Mesodermal cell (in vitro differentiated cells): Measurements from ENCODE around the gene PRSS36.
"Not testable (repeated sequence)": the region's sequence is repeated elsewhere in the genome, so short reads cannot be mapped to it uniquely, and the experiment has no call there.

ENCODE experiments used
- H3K27ac ChIP-seq: 2 replicates; pipeline ENCODE4 v1.7.0; 2013; ENCODE audit warnings: mild to moderate bottlenecking, low read depth, low read length, moderate library complexity; ENCODE audit not compliant: severe bottlenecking
- H3K36me3 ChIP-seq: 2 replicates; pipeline ENCODE4 v1.7.1; 2013; ENCODE audit warnings: mild to moderate bottlenecking, low read length, moderate library complexity; ENCODE audit not compliant: control insufficient read depth, insufficient read depth
- H3K4me1 ChIP-seq: one replicate; pipeline ENCODE4 v1.7.1; 2013; ENCODE audit warnings: mild to moderate bottlenecking, low read length; ENCODE audit not compliant: insufficient read depth, control insufficient read depth, poor library complexity, severe bottlenecking
- H3K4me3 ChIP-seq: 2 replicates; pipeline ENCODE4 v1.7.0; 2013; ENCODE audit warnings: low read length, control low read depth, mild to moderate bottlenecking; ENCODE audit not compliant: insufficient read depth, poor library complexity, severe bottlenecking; ENCODE audit errors: extremely low read depth
- H3K9me3 ChIP-seq: 2 replicates; pipeline ENCODE4 v1.7.1; 2013; ENCODE audit warnings: mild to moderate bottlenecking, low read length, moderate library complexity; ENCODE audit not compliant: control insufficient read depth
- WGBS, 2 experiments: methylation state at CpG; one replicate each; pipeline ENCODE4 v1.1.5; 2013; ENCODE audit warnings: missing lambda C conversion rate in 2 of 2; ENCODE audit not compliant: insufficient coverage in 2 of 2; 5-methylcytosine and 5-hydroxymethylcytosine counted together

Gene PRSS36

DNA sequence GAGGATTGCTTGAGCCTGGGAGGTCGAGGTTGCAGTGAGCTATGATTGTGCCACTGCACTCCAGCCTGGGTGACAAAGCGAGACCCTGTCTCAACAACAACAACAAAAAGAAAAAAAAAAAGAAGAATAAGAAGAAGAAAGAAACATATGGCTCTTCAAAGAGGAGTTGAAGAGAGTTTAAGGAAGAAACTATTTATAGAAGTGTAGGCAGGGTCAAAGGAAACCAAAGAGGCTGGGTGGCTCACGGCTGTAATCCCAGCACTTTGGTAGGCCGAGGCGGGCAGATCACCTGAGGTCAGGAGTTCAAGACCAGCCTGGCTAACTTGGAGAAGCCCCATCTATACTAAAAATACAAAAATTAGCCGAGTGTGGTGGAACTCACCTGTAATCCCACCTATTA, 1.1 kb upstream of the PRSS36 start:
- H3K4me1 ChIP-seq, H3K9me3 ChIP-seq, H3K36me3 ChIP-seq, H3K4me3 ChIP-seq, H3K27ac ChIP-seq: not testable (repeated sequence)
- WGBS, 2 experiments: 96 to 100% methylated on average over 1 to 3 of the region's 6 CpGs

DNA sequence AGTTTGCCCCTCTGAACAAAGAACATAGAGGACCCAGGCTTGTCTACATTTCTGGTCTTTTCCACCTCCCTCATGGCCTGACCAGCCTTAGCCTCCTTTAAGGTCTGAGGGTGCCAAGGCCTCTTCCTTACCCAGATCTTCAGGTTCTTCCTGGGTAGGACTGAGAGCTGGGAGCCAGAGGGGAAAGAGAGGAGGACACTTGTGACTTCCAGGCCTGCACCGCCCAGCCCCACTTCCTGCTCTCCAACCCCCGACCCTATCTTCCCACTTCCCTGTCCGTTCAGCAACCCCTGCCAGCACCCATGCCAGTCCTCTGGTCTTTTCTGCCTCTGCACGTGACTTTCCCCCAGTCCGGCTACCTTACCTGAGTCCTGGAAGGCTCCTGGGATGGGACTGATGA, 534 bp downstream of the PRSS36 start:
- no peak overlapping the region for H3K27ac ChIP-seq
- peaks cover 4% of the 10 kb centered on the region for H3K4me1 ChIP-seq
- no peaks in the 10 kb centered on the region for H3K36me3 ChIP-seq
- no peak overlapping the region for H3K4me3 ChIP-seq
- WGBS, 2 experiments: 73 to 100% methylated on average over 2 to 3 of the region's 5 CpGs
- no peaks in the 10 kb centered on the region for H3K9me3 ChIP-seq

DNA sequence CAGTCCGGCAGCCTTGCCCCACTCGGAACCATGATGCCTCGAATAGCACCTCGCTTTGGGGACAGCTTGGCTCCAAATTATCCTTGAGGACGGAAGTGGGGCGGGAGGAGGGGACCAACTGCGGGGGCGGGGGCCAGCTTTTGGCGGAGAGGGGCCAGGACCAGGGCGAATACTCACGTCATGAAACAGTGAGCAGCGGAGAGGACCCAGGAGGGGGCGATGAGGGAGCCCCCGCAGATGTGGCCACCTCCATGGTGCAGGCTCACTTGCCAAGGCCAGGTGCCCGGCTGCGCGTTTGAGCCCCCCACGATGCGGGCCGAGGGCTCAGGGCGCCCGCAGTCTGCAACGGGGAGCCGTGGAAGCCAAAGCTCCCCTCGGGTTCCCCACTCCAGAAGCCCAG, 970 bp downstream of the PRSS36 start:
- Histone ChIP-seq H3K27ac (no peak overlapping the region), H3K4me1 (peaks cover 4% of the 10 kb centered on the region), H3K36me3 (no peaks in the 10 kb centered on the region), H3K9me3 (no peaks in the 10 kb centered on the region), H3K4me3 (no peak overlapping the region)
- 90 to 91% methylated on average over 24 to 25 of the region's 25 CpGs for WGBS, 2 experiments

DNA sequence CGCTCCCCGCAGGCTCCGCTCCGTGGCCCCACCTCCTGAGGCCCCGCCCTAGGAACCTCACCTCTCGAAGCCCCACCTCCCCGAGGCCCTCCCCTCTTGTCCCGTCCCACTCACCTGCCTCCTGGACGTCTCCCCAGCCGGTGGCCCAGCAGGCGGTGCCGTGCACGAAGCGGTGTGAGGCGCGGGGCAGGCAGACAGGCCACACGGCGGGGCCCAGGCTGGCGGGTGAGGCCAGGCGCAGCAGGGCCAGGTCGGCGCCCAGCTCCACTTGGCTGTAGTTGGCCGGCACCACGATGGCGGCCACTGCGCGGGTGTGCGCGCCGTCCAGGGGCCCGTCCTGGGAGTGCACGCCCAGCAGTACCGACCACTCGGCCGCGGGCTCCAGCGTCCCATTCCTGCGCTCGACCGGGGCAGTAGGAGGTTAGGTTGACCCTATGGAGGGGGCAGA, 1.6 kb downstream of the PRSS36 start:
- 56 to 75% methylated on average over 29 to 35 of the region's 40 CpGs for WGBS, 2 experiments

DNA sequence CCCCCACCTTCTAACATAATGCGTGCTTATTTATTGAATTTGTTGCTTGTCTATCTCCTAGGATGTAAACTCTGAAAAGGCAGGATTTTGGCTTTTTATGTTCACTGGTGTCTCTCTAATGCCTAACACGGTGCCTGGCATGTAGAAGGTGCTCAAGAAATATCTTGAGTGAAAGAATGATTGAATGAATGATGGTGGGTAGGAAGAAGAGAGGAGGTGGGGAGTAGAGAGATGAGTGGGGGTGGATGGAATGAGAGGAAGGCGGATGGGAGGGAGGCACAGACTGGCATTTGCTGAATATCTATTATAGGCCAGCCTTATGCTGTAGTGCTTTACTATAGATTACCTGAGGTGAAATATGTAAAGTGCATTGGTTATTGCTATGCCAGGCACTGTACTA, 2.3 kb downstream of the PRSS36 start:
- H3K36me3 ChIP-seq: no peaks in the 10 kb centered on the region
- H3K9me3 ChIP-seq: no peaks in the 10 kb centered on the region
- no peak overlapping the region for H3K27ac ChIP-seq
- H3K4me1 ChIP-seq: peaks cover 4% of the 10 kb centered on the region
- no peak overlapping the region for H3K4me3 ChIP-seq
- 81 to 92% methylated on average over 2 of the region's 3 CpGs for WGBS, 2 experiments

More for the DNA sequence above, 1.6 kb downstream of the PRSS36 start:
- Histone ChIP-seq H3K27ac (no peak overlapping the region), H3K36me3 (no peaks in the 10 kb centered on the region), H3K4me3 (no peak overlapping the region), H3K4me1 (peaks cover 4% of the 10 kb centered on the region), H3K9me3 (no peaks in the 10 kb centered on the region)

DNA sequence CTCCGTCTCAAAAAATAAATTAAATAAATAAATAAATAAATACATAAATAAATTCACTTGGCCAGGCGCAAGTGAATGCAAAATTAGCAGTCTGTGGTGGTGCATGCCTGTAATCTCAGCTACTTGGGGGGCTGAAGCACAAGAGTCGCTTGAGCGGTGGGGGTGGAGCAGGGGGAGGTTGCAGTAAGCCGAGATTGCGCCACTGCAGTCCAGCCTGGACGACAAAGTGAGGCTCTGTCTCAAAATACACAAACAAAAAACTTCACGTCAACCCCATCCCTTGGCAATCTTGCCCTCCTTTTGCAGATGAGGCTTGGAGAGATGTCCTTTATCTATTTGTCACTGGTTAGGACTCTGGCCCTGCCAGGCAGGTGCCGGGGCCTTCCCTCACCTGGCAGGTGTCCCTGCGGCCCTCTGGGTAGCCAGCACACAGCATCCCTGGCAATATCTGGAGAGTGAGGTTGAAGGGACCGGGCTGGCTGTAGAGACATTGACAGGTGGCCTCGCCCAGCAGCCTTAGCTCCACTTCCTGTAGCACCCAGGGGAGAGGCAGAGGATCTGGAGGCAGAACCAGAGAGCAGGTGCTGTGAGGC, 4.4 kb downstream of the PRSS36 start:
- Histone ChIP-seq H3K4me1 (peaks cover 9% of the 10 kb centered on the region), H3K36me3 (no peaks in the 10 kb centered on the region), H3K27ac (no peak overlapping the region), H3K4me3 (no peak overlapping the region), H3K9me3 (no peaks in the 10 kb centered on the region)
- 79 to 89% methylated on average over 5 to 6 of the region's 12 CpGs for WGBS, 2 experiments

DNA sequence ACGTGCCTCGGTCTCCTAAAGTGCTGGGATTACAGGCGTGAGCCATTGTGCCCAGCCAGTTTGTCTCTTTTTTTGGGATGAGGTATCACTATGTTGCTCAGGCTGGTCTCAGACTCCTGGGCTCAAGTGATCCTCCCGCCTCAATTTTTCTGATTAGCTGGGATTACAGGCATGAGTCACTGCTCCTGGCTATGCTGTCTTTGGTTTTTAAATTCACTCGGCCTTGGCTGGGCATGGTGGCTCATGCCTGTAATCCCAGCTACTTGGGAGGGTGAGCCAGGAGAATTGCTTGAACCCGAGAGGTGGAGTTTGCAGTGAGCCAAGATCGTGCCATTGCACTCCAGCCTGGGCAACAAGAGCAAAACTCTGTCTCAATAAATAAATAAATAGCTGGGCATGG, 5.4 kb downstream of the PRSS36 start:
- not testable (repeated sequence) for H3K9me3 ChIP-seq, H3K4me3 ChIP-seq, H3K27ac ChIP-seq, H3K4me1 ChIP-seq, H3K36me3 ChIP-seq
- 79 to 90% methylated on average over 5 of the region's 7 CpGs for WGBS, 2 experiments

DNA sequence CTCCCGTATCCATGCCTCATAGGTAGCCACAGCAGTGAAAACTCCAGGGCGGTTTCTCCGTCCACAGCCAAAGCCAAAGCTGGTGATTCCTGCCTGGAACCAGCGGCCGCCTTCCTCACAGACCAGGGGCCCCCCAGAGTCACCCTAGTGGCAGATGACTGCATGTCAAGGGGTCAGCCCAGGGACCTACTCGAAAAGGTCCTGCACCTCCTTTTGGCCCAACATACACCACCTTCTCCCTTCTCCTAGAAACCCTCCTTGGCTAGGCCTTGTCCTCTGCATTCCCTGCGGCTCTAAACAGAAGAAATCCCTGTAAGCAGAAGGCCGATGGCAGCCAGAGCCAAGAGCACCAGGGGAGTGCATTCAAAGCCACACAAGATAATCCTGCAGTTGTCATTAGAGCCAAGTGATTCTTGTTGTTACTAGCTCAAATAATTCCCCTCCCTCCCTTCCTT, 6.1 kb downstream of the PRSS36 start:
- H3K4me1 ChIP-seq: peaks cover 11% of the 10 kb centered on the region

DNA sequence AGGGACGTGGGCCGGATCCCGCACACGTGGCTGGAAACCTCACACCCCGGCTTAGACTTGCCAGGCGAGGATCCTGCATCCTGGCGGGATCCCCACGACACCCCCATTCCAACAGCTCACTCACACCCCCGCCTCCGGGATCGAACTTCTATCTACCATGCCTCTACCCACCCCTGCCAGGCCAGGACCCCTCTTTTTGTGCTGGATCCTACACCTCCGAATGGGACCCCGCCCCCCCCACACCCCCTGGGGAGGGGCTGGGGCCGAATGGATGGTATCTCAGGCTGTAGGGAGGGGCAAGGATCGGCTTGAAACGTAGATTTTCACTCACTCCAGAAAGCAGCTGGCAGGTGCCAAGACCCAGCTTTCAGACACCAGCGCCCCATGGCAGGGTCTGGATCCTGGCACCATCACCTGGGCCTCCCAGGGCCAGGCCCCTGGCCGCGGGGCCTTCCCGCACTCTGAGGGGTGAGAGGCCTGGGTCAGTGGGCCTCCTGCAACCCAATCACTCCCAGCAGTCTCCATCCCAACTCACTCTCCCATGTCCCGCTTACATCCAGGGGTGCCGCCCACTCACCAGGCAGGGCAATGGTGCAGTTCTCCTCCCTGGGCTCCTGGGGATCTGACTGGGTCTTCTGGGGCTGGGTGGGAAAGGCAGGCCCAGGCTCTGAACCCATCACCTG, 6.7 kb downstream of the PRSS36 start:
- Histone ChIP-seq H3K4me3 (no peak overlapping the region), H3K36me3 (no peaks in the 10 kb centered on the region), H3K9me3 (no peaks in the 10 kb centered on the region), H3K27ac (no peak overlapping the region), H3K4me1 (peaks cover 14% of the 10 kb centered on the region)
- WGBS, 2 experiments: 94 to 100% methylated on average over 6 to 13 of the region's 22 CpGs

More for the DNA sequence above, 6.1 kb downstream of the PRSS36 start:
- whole genome bisulfite sequencing, 2 experiments: 93 to 96% methylated on average over 8 of the region's 8 CpGs
- no peak overlapping the region for H3K27ac ChIP-seq
- no peaks in the 10 kb centered on the region for H3K36me3 ChIP-seq
- no peaks in the 10 kb centered on the region for H3K9me3 ChIP-seq
- no peak overlapping the region for H3K4me3 ChIP-seq

DNA sequence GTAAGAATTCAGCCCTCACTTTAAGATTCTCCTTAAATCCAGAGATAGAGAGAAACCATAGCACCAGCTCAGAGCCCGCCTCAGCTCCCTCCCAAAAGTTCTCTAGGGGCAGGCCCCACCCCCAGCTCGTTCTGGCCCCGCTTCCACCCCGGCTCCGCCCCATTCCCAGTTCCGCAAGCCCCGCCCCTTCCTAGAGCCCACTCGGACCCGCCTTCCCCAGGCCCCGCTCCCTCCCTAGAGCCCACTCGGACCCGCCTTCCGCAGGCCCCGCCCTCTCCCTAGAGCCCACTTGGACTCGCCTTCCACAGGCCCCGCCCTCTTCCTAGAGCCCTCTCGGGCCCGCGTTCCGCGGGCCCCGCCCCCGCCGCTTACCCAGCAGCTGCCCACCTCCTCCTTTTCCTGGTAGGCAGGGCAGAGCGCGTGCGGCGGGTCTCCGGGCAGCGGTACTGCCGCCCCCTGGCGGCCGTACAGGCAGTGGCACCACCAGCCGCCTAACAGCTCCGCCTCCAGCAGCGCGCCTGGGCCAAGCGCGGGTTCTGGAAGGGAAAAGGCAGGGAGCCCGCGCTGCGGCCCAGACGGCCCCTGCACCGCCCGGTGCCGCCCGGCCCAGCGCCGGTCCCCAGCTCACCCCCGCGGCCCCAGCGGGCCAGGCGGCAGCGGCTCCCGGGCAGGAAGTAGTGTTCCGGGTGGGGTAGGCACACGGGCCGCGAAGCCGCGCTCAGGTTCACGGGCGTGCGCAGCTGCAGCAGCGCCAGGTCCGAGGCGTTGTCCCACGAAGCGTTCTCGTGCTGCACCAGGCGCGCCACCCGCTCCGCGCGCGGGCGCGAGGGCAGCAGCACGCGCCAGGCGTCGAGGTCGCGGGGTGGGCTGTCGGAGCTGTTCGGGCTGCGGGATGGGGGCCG, 7.5 kb downstream of the PRSS36 start:
- Histone ChIP-seq H3K4me3 (peak overlapping the region; percentile 28), H3K36me3 (no peaks in the 10 kb centered on the region), H3K9me3 (no peaks in the 10 kb centered on the region), H3K4me1 (peaks cover 14% of the 10 kb centered on the region), H3K27ac (peak overlapping the region; percentile 73)
- 25 to 38% methylated on average over 36 to 83 of the region's 89 CpGs for WGBS, 2 experiments
